Measurements from ENCODE around the gene SPATS2.
"Not testable (repeated sequence)": the region's sequence is repeated elsewhere in the genome, so short reads cannot be mapped to it uniquely, and the experiment has no call there.

SPATS2 gene

DNA sequence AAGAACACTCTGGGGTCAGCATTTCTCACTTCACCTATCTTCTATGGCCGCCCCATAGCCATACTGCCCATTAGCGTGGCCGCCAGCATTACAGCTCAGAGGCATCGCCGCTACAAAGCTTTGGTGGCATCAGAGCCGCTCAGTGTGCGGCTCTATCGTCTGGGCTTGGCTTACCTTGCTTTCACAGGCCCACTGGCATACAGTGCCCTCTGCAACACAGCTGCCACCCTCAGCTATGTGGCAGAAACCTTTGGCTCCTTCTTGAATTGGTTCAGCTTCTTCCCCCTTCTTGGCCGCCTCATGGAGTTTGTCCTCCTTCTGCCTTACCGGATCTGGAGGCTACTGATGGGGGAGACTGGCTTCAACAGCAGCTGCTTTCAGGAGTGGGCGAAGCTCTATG lies 18.0 kb upstream of the SPATS2 start:
- DNase-seq (ENCODE audit: low read depth in 1 of 2, low spot score in 1 of 2): no peak

DNA sequence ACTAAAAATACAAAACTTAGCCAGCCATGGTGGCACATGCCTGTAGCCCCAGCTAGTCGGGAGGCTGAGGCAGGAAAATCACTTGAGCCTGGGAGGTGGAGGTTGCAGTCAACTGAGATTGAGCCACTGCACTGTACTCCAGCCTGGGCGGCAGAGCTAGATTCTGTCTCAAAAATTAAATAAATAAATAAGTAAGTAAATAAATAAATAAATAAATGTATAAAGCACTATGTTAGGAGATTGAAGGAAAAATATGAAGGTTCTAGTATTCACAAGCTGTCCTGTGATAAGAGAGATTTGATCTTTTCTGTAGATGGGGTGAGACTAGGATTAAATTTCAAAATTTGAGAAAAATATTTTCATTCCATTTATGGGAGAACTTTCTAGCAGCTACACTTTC lies 14.9 kb upstream of the SPATS2 start:
- no peak for DNase-seq (ENCODE audit: low read depth in 1 of 2, low spot score in 1 of 2)

DNA sequence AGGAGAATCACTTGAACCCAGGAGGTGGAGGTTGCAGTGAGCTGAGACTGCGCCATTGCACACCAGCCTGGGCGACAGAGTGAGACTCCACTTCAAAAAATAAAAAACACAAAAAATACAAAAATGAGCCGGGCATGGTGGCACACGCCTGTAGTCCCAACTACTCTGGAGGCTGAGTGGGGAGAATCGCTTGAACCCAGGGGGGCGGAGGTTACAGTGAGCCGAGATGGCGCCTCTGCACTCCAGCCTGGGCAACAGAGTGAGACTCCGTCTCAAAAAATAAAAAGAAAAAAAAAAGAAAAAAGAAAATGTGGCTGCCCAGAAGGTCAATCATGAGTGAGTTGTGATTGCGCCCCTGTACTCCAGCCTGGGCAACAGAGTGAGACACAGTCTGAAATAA lies 11.3 kb upstream of the SPATS2 start:
- no peak for DNase-seq (ENCODE audit: low read depth in 1 of 2, low spot score in 1 of 2)

DNA sequence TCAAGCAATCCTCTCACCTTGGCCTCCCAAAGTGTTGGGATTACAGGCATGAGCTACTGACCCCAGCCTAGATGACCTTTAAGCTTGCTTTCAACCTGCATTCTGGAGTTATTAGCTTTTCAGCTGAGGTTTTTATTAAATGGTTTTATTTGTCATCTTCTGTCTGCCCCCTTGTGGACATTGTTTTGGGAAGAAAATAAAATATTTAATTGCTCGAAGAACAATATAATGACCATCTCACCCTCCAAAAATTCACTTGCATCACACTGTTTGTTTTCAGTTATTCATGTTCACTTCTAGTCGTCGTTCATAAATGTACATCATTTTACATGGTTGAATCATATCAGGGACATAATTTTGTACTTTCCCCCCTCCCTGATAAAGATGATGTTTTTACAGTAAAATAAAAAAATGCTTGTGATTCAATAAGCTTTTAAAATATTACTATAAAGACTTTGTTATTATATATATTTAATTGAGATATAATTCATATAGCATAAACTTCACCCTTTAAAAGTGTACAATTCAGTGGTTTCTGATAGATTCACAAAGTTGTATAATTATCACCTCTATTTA lies 10.1 kb upstream of the SPATS2 start:
- DNase-seq (ENCODE audit: low read depth in 1 of 2, low spot score in 1 of 2): no peak

DNA sequence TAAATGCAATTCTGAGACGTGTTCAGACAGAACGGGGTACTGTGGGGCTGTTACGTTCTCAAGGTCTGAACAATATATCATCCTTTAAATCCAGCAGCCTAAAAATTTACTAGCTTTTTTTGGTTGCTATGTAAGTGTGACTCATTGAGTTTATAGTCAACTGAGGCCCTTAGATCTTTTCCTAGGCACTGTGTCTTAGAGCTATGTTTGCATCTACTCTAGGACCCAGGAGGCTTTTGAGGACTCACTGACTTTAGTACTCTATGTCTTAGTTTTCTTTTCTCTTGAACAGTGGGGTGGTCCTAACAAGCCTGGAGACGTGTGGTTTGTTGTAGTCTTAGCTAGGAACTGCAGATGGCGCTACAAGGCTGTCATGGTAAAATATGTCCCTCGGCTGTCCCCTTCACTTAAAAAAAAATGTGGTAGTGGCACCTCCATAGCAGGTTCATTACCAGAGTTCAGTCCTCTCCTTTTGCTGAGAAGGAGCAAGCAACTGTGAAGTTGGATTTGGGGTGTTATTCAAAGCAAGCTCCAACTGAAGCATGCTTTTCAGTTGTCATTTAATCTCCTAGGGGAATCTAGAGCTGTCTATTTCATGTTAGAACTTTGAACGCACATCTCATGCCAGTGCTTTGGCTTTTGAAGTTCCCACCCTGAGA lies 8.7 kb upstream of the SPATS2 start:
- DNase-seq (ENCODE audit: low read depth in 1 of 2, low spot score in 1 of 2): peak in 1 of 2 donors; percentile 48

DNA sequence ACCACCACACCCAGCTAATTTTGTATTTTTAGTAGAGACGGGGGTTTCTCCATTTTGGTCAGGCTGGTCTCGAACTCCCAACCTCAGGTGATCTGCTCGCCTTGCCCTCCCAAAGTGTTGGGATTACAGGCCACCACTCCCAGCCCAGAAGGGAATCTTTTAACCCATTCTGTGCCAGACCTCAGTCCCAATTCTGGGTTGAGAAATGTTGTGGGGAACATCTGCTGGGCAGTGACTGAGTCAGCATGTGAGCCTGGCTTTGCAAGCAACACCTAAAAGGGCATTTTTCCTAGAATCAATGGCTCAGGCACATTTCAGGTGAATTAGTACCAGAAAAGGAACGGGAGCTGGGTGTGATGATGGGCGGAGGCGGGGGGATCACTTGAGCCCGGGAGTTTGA lies 7.6 kb upstream of the SPATS2 start:
- DNase-seq (ENCODE audit: low read depth in 1 of 2, low spot score in 1 of 2): no peak

DNA sequence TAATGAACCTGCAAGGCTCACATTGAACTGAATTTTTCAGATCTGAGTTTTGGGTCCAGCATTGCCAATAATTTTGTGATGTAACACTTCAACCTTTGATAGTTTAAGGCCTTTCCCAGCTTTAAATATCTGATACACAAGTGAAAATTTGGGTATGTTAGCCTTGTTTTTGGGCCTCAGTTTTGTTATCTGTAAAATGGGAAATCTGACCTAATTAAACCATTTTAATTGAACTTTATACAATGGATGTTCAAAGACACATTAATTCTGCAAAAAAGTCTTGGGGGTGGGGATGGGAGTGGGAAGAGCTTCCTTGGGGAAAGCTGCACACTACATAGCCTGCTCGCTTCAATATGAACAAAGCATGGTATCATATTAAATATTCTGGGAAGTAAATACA lies 5.2 kb upstream of the SPATS2 start:
- DNase-seq (ENCODE audit: low read depth in 1 of 2, low spot score in 1 of 2): no peak

DNA sequence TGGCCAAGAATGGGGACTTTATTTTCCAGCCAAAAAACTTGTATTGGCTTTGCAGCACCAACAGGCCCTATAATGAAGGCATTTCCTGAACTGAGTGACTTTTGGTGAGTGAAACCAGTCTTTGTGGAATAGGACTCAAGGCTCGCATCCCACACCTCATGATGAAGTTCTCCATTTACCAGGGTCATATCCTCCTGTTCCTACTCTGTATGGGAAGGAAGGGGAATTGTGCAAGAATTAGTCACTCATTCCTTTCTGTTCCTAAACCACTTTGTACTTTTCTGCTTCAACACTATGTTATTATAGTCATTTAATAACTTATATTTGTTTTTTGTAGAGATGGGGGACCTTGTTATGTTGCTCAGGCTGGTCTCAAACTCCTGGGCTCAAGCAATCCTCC lies 2.3 kb upstream of the SPATS2 start:
- no peak for DNase-seq (ENCODE audit: low read depth in 1 of 2, low spot score in 1 of 2)

DNA sequence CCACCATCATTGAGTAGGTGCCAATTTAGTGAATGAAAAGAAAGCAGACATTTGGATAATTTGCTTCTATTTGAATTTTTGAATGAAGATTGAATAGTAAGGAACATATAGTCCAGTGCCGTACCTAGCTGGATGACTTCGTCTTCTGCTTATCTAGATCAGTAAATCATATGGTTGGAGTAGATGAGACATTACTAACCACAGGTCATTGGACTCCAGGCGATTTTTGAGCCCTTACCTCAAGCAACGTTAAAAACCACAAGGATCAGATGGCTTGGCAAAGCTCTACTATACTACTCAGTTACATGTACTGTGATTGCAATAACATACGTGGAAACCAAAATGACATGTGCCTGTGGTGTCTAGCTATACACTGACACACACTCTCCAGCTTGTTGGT lies 1.7 kb upstream of the SPATS2 start:
- no peak for DNase-seq (ENCODE audit: low read depth in 1 of 2, low spot score in 1 of 2)

DNA sequence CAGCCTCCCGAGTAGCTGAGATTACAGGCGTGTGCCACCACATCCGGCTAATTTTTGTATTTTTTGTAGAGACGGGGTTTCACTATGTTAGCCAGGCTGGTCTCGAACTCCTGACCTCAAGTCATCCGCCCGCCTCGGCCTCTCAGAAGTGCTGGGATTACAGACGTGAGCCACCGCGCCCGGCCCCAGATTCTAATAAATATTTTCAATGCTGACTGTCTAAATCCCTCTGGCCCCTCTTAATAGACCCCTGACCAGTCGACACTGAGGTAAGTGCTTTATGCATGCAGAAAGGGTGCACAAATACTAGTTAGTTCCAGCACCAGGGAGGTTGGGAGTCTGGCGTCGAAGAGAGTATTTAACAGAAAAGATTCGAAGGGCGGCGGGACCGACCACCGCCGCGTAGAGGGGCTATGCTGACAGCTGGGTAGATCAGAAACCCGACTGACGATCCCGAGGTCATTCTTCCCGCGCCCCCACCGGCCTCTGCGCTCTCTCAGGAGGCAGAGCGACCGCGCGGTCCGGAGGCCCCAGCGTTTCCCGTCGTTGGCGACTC lies 1.1 kb upstream of the SPATS2 start:
- DNase-seq (ENCODE audit: low read depth in 1 of 2, low spot score in 1 of 2): no peak

DNA sequence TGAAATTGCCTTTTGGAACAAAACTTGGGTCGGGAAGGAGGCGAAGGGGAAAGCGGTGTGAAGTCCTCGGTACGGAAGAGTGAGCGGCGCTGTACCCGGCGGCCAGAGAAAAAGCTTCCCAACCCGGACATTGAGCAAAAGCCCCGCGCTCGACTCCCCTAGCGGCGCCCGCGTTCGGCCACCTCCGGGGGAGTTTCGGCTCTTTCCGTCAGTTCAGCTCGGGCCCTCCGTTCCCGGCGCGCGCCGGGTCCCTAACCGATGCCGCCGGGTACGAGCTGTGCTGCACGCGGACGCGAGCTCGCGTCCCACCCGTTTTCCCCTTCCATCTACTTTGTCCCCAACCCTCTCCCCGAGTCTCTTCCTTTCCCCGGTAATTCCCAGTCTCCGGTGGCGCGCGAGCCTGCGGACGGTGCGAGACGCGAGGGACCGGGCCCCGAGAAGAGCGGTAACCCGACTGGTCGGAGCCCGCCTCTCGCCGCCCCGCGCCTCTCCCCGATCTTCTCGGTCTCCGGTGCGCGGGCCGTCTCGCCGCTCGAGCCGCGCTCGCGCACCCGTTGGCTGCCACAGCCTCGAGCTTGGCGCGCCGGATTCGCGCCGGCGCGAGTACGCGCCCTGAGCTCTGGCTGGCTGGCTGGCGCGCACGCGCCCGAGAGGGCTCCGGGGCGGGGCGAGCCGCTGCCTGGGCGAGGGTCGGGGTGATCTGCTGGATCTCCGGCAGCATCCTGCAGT lies 446 bp upstream of the SPATS2 start:
- peak; percentile 67 to 78 for DNase-seq (ENCODE audit: low read depth in 1 of 2, low spot score in 1 of 2)

DNA sequence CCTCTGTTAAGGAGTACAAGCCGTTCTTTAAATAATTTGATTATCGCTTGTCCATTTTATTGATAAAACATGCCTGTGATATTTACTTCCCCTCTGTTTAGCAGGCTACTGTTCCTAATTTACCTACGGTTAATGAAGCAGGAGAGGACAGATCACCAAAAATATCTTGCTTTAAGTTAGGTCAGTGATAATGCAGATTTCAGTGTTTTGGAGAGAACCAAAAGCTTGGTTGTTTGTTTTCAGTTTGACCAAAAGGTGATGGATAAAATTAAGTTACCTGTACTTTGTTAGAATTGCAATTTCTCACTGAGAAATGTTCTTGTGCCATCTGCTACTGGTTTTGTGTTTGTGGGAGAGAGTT lies 958 bp downstream of the SPATS2 start:
- no peak for DNase-seq (ENCODE audit: low read depth in 1 of 2, low spot score in 1 of 2)

DNA sequence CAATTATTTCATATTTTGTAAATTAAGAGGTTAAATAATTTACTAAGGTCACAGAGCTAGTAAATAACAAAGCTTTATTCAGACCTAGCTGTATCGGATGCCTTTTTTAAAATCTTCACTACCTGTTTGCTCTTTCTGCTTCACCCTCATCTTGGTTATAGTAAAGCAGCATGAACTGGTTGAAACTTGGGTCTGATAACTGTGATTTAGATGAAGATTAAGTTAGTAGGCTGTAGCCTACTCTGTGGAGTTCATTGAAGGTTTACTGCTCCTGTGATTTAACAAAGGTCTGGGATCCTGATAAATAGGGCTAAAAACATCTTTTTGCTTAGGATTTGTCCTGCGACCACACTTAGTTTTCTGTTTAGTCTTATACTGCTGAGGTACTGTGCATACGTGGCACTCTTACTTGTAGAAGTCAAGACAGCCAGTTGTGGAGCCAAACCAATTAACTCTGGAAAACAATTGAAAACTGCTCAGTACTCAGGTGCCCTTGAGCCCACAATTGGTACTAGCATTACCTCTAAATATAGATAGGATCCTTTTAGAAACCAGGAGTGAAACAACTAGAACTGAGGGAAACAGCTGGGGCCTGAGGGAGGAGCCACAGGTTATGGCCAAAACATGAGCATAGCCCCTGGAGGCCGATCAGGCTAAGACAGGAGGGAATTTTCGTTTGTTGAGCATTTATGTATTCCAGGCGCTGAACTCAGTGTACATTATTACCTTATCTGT lies 2.3 kb downstream of the SPATS2 start:
- no peak for DNase-seq (ENCODE audit: low read depth in 1 of 2, low spot score in 1 of 2)

DNA sequence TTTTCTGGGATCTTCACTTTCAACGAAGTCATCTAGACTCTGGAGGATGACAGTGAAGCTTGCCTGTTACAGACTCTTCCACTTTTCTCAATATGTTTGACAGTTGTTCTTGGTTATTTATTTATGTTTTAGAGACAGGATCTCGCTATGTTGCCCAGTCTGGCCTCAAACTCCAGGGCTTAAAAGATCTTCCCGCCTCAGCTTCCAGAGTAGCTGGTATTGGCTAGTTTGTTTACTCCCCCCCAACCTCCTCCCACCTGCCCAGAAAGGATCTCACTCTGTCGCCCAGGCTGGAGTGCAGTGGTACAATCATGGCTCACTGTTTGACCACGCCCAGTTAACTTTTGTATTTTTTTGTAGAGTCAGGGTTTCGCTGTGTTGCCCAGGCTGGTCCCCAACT lies 3.3 kb downstream of the SPATS2 start:
- DNase-seq (ENCODE audit: low read depth in 1 of 2, low spot score in 1 of 2): no peak

DNA sequence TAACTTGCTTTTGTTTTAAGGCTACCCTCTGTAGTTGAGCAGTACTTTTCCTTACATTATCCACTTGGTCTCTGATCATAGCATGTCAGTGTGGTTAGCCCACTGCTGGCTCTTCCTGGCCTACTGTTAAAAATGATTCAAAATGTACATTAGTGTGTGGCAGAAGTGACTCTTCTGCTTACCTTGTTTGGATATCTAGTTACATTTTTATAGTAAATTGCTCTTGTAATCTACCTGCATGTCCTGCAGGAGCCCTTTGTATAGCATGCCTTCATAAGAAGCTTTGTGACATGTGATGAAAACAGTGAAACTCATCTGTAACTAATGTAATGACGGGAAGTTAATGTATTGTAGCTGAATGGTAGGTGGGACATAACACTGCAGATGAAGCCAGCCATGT lies 8.1 kb downstream of the SPATS2 start:
- no peak for DNase-seq (ENCODE audit: low read depth in 1 of 2, low spot score in 1 of 2)

DNA sequence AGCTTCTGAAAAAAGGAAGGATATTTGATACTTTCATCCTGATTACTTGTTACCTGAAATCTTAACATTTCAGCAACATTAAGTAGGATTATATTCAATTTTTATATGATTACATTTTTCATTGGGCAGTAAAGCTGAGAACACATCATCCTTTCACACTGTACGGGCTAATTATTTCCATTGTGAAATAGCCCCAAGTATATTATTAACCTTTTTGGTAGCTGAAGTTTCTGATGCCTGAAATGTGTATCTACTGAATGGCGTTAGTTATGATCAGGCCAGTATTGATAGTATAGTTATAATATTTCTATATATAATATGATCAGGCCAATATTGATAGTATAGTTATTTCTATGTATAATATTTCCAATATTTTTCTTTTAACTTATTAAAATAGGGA lies 10.1 kb downstream of the SPATS2 start:
- DNase-seq (ENCODE audit: low read depth in 1 of 2, low spot score in 1 of 2): no peak

DNA sequence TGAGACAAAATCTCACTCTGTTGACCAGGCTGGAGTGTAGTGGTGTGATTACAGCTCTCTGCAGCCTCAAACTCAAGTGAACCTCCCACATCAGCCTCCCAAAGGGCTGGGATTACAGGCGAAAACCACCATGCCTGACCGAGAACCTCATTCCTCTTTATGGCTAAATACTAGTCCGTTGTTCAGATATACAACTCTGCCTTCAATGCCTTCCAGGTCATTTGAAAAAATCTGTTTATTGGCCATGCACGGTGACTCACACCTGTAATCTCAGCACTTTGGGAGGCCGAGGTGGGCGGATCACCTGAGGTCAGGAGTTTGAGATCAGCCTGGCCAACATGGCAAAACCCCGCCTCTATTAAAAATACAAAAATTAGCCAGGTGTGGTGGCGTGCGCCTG lies 12.9 kb downstream of the SPATS2 start:
- DNase-seq (ENCODE audit: low read depth in 1 of 2, low spot score in 1 of 2): not testable (repeated sequence)

DNA sequence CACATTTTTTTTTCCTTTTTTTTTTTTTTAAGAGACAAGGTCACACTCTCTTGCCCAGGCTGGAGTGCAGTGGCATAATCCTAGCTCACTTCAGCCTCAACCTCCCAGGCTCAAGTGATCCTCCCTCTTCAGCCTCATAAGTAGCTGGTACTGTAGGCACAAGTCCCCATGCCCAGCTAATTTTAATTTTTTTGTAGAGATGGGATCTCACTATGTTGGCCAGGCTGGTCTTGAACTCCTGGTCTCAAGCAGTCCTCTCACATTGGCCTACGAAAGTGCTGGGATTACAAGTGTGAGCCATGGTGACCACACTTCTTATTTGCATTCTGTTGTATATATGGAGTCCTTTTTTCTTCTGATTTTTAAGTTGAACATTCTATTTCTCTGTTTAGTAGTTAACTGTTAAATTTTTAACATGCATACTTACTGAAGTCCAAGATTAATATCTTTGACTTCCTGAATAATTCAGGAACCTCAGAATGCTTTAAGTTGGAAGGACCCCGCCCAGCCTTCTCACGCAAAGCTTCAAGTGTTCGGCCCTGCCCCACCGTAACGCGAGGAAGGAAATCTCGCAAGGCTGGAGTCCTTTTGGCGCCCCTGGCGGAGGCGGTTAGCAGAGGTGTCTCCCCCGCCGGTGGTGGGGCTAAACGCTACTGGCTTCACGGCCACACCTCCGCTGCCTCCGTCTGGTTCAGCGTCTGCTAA lies 21.6 kb downstream of the SPATS2 start:
- peak; percentile 4 to 37 for DNase-seq (ENCODE audit: low read depth in 1 of 2, low spot score in 1 of 2)

DNA sequence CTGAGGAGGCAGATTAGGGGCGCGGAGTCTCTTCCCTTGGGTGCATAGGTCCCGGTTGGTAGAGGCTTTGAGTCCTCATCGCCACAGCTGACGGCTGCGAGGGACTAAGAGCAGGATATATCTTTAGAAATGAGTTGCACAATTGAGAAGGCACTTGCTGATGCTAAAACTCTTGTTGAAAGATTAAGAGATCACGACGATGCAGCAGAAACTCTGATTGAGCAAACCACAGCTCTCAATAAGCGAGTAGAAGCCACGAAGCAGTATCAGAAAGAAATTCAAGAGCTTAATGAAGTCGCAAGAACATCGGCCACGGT lies 22.1 kb downstream of the SPATS2 start:
- DNase-seq (ENCODE audit: low read depth in 1 of 2, low spot score in 1 of 2): no peak

DNA sequence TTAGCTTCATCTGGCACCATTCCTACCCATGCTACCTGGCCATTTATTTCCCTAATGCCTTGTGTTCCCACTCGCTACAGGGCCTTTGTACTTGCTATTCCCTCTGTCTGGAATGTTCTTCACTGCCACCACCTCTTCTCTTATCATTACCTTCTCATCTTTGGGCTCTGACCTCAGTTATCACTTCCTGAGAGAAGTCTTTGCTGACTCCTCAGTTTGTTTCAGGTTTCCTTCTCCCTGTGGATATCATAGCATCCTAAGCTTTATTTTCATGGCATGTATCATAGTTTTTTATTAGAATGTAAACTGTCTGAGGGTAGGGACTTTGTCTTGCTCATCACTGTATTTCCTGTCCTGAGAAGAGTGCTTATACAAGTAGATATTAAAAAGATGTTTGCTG lies 29.7 kb downstream of the SPATS2 start:
- no peak for DNase-seq (ENCODE audit: low read depth in 1 of 2, low spot score in 1 of 2)

DNA sequence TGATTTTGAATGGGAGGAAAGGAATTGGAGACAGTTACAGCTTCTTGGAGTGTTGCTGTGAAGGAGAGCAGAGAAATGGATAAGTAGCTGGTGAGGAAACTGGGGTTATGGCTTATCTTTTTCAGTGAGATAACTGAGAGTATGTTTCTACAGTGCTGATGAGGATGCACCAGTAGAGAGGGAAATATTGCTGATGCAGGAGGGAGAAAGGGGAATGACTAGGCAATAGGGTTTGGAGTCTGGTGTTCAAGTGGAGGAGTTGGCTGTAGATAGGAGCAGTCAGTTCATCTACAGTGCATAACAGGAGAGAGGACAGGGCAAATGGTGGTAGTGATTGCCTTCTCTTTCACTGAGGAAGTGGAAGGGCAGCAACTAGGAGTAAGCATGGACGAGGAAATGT lies 33.0 kb downstream of the SPATS2 start:
- no peak for DNase-seq (ENCODE audit: low read depth in 1 of 2, low spot score in 1 of 2)
